GM19372 (cell line): ENCODE measurements around the gene ST3GAL6.

ENCODE experiments used
- ATAC-seq: cut with Tn5 transposase; IDR thresholded peaks from one replicate; pipeline ENCODE4 v1.9.1; 2021; ENCODE audit warnings: mild to moderate bottlenecking, low read depth, moderate library complexity; ENCODE audit not compliant: unreplicated experiment

ST3GAL6 gene

DNA sequence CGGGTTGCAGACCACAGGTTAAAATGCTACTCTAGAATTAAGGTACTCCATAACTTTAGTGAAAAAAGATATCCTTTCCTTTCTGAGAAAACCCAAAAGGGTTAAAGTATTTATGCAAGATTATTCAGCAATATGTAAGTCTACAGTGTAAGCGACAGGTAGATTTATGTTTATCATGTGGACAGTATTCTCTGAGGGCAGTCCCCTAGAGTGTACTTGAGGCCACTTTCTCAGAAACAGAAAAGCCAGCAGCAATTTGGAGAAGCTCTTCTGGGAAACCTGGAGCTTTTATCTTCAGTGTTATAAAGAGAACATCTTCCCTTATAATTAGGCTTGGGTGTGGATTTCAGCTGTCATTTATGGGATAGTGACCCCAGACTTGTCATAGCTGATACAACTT is 8.9 kb downstream of the ST3GAL6 start:
- no peak for ATAC-seq

DNA sequence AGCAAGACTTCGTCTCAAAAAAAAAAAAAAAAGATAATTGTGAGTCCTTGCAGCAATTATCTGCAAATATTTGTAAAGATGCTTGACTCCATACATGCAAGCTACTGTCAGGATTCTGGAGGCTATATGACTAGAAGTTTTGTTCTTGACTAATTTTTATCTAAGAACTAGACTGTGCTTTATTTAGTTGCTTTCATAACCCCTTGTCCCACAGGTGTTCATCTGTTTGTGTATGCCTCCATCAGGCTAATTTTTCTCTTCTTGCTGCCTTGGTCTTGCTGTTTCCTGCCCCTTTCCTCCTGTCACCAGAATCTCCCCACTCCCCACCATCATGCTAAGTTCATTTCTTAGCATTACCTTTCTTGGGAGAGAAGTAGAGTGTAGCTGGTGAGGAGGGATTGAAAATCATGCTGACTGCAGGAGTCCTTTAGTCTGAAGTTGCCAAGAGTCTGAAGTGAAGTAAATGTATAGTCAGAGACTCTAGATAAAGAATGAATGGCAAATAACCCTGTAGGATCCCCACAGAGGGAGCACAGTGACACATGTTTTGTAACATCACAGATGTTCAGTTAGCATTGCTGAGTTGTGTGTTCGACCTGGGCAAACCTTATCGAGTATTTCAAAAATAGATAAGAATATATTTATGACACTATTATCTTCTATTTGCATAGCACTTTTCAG is 12.5 kb downstream of the ST3GAL6 start:
- no peak for ATAC-seq

DNA sequence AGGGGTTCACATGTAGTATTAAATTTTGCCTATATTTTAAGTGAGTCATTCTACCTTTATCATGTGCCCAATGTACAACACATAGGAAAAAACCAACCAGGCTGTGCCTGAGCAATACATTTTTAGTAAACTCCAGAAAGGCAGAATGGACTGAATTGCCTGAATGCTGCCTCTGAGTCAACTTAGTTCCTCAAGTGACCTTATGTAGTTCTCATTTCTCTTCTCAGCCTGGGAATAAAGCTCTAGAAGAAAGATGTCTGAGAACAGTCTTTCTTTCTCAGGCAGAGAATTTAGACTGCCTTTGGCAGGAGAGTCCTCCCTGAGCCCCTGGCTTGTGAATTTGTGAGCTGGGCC is 13.0 kb downstream of the ST3GAL6 start:
- ATAC-seq = no peak

DNA sequence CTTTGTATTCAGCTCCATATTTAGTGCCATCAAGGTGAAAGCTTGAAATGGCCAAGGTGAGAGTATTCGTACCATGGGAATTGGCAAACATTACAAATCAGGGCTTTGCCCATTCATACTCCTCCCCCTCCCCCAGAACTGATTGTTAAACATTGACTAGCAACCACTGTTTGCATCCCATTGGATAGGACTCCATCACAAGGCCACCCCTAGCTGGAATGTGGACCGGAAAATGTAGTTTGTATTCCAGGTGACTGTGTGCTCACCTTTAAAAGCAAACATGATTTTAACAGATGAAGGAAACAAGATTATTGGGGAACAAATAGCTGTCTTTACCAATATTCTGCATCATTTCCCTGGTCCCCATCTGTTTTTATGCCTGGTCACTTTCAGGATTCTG is 14.1 kb downstream of the ST3GAL6 start:
- no peak for ATAC-seq

DNA sequence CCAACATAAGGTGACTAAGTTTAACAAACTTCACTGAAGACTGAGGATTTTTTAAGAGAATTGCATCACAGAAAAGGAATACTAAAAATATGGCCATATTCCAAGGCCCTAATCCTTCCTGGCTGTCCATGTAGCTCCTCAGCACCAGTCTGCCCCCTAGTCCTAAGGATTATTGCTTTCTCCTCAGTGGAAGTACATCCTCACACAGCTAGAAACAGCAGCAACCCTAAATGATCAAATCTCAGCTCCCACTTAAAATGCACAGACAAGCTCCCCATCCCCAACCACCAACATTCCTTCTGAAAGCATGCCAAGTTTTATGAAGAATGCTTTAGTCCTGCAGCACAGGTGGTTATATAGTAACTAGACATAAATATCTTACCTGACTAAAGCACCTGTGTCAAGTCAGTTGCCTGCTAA is 14.7 kb downstream of the ST3GAL6 start:
- ATAC-seq = no peak

DNA sequence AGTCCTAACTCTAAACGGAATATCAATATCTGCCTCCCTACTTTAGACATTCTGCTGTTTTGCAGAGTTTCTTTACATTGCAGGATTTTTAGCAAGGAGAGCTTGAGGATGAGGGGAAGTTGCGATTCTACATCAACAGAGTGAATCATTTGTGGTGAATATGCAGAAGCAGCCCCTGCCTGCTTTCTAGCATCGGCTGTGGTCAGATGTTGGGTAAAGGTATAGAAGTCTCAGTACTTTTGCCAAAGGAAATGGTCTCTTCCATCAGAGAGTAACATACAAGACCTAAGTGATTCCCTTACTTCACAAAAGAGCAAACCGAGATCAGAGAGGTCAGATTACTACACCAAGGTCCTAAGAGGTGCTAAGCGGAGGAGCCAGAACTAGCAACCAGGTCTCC is 15.2 kb downstream of the ST3GAL6 start:
- ATAC-seq = no peak

DNA sequence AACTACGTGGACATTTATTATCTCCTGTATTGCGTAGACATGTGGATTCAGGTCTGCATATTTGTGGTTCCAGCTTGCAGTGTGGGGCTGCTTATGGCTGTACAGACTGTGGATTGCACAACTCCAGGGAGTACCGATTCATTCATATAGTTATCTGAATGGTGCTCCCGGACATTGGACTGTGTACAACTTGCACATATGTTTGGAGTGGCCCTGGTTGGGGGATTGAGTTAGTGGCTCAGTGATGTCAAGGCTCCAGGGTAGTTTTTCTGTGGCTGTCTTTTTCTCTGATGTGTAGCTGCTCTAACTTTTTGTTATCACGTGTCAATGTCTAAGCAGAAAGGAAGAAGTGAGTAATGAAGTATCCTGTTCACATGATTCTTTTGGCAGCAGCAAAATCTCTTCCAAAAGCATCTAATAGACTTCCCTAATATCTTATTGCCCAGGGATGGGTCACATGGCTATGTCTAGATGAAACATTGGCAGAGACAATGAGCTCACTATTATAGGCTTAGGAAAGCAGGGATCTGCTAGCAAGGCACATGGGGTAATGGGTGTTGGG is 15.8 kb downstream of the ST3GAL6 start:
- no peak for ATAC-seq

DNA sequence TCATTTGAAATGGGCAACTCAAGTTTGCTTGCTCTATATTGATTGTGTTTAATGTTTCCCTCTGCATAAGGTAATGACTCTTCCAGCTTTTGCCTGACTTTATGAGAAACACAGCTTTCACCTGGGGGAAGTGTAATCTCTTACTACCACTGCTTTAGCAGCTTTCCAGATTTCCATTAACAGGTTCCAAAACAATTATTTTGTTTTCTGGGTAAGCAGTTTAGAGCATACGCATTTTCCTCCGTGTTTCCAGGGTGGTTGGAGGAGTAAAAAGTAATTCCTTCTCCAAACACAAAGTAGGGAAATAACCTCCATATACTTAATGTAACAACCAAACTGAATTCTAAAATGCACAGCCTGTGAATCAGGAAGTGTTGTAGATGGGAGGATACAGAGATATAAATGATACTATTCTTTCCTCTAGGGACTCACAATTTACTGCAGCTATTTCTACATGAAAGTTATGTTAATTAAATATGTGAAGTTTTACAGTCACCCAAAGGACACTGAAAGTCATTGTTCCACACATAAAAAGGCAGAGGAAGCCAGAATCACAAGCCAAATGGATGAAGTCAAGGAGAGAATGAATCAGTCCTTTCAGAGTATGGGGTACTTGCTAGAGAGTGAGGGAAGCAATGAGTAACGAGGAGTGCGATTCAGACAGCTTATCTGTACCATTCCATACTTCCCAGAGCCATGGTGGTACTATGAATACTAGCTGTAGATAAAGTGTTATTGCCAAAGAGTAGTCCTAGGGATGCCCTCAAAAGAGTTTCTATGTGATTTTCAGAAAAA is 16.6 kb downstream of the ST3GAL6 start:
- no peak for ATAC-seq

DNA sequence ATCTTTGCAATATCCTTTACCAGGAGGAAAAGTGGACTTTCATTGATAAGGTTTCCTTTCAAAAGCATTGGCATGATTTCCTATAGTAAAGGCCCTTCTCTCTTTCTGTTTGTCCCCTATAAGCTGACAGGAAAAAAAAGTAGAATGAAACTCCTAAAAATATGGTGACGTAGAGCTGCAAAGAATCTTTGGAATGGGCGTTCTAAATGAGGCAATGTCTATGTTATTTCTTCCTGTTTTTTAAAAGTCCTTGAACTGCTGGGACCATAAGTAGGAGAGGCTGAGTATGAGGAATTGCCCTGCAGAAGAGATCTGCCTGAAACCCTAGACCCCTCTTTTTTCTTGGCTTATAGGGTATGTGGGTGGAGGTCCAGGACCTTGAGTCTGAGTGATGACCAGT is 17.2 kb downstream of the ST3GAL6 start:
- ATAC-seq = no peak

DNA sequence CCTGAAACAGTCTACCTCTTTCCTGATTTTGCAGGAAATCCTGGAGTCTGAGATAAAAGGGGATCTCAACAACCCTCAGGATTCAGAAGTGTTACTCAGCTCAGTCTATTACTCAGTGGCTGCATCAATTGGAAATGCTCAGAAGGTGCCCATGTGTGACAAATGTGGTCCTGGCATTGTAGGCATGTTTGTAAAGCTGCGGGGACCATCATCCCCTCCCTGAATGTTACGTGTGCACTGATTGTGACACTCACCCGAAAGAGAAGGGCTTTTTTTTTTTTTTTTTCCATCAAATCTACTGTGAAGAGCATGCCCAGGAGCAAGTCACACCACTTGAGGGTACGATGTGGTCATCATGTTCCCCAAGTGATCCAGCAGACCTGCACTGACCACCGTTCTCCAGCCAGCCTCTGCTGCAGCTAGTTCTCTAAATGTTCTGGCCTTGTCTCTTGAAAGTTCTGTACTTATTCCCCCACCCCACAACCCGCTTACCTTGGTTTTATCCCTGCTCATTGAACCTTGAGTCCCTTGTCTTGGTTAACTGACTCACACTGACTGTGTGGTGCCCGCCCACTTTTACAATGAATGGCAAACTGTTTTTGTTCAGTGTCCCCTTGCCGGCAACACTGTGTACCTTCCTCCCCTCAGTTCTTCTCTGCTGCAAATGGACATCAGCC is 19.8 kb downstream of the ST3GAL6 start:
- no peak for ATAC-seq

DNA sequence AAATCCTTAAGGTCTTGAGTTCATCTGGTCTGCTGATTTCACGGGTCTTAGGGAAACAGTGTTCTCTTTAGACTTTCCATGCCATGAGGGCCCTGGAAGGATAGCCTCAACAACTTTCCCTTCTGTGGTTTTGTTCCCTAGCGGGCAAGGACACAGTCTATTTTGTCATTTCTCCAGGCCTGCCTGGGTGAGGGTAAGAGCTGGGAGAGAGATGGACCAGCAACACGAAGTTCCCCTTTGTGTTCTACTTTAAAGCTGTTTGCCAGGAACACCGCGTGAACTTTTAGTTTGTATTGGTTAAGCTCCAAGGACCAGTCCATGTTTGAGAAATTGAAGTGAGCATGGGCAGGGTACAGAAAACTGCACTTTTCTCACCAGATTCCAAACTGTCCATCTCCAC is 20.9 kb downstream of the ST3GAL6 start:
- no peak for ATAC-seq

DNA sequence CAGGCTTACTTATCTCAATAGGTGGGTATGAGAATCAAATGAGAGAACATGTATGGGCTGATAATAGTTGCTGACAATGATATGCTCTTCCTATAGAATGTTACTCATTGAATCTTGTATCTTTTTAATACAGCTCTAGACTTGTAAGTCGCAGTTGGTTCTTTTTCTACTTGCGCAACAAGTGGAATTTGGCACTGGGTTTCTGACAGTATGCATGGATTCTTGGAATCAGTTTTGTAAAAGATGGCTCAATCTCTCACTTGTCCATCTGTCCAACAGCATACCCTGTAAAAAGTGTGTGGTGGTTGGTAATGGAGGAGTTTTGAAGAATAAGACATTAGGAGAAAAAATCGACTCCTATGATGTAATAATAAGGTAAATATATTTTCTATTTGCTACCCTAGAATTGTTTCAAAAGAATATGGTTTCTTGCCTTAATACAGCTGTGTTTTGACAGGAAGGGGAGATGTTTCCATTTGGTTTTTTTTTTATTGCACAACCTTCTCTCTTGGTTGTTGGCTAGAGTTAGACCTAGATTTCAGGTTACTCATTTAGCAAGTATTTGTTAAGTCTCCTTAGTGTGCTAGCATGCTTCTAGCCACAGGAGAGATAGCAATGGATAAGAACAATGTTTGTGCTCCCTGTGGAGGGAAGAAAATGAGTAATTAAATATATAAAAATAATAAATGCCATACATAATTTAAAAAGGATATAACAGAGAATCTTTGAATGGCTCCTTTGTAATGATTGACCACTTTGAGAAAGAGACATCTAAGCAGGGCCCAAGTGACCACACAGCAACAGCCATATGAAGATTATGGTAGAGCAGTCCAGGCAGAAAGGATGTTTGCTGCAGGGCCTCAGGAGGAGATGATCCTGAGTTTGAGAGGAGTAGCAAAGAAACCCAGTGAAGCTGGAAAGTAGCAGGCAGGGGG is 21.8 kb downstream of the ST3GAL6 start:
- ATAC-seq = no peak

DNA sequence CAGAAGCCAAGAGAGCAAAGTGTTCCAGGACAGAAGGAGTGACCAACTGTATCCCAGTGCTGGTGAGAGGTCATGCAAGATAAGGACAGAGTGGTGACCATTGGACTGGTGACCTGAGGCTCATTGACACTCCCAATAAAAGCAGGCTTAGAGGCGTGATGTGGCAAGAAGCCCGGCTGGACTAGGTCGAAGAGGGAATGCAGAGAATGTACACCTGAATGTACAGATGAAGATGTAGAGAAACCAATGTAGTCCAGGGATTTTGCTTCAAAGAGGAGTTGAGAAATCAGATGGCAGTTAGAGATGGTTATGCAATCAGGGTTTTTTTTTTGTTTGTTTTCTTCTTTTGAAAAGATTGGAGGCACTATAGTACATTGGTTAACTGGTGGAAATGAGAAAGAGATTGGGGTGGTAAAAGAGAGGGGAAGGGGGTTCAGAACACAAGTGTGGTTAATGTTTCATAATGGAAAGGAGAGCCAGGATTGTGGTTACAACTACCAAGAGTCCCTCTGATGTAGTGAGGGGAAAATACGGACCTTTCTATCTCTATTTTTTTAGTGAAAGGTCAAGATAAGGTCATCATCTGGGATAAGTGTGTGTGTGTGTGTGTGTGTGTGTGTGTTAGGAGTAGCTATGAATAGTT is 23.3 kb downstream of the ST3GAL6 start:
- ATAC-seq = no peak

DNA sequence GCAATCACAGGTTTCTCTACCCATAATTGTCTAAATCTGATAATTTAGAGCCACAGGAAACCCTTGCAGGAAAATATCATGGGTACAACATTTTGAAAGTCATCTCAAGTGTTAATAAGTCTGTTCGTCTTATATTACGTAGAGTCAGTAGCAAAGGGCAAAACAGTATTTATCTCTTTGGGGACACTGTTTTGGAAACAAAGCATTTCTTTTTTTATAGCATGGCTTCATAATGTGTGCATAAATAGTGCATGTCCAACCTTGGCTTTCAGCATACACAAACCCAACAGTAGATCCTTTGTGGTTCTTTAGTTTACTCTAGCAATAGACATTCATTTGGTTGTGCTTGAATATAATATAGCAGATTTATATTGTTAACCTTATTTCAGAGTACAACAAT is 24.0 kb downstream of the ST3GAL6 start:
- no peak for ATAC-seq

DNA sequence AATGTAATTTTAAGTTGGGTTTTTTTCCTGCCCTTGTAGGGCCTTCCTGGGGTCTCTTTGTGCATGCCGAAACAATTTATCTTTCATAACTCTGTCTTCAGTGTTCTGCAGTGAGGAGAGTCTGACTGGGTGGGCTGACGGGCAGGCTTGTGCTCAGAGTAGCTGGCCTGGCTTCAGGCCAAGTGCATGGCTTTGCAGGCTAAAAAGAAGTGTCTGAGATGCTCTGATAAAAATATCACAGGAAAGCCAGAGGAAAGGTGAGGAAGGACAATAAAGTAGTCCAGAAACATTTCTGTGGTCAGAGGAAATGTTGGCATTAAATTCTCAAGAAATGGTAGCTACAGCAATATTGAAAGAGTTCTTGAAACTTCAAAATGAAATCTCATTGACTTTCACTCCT is 25.5 kb downstream of the ST3GAL6 start:
- no peak for ATAC-seq

DNA sequence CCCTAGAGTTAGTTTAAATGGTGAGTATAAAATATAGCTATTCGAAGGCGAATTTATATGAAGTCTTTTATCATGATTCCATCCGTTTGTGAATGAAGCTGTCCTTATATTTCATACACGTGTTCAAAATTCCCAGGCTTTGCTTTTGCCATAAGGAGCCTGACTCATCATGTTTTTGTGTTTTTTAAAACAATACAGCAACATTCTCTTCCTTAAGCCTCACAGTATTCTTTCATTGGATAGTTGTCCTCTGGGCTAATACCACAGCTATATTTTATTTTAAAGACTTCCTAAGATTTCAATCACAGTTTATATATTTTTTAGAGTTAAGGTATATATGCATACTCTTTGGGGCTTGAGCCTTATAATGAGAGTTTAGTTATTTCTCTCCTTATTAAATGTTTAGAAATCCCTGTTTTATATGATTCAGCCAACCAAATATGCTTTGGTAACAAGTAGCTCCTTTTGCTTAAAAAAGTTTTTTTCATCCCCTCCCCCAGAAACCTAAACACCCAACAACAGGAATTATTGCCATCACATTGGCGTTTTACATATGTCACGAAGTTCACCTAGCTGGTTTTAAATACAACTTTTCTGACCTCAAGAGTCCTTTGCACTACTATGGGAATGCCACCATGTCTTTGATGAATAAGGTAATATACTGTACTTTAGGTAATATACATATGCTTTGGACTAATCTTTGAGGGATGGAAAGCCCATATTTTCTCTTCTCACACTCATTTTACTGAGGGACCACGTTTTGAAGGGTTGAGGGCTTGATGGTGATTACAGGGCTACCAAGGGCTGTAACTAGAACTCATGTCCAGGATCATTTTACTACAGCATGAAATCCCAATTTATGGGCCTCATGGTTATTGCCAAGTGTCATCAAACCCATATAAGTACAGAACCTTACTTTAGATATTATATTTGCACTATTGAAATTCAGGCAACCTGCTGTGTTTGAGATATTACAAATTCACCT is 28.5 kb downstream of the ST3GAL6 start:
- no peak for ATAC-seq

DNA sequence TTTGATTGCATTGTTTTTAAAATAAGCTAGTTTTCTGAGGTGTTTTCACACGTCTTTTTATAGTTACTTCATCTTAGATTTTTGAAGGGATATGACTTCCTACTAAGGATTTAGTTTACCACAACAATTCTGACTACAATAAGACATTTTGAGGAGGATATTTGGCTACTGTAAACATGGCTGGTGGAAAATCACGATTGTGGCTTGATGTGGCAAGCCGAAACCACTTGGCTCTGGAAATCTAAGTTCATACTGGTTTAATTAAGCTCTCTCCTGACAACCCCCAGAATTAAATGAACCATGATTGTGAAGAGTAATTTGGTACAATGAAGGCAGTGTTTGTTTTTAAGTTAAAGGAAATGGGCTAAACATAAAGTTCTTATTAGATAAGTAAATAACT is 30.8 kb downstream of the ST3GAL6 start:
- ATAC-seq = no peak

DNA sequence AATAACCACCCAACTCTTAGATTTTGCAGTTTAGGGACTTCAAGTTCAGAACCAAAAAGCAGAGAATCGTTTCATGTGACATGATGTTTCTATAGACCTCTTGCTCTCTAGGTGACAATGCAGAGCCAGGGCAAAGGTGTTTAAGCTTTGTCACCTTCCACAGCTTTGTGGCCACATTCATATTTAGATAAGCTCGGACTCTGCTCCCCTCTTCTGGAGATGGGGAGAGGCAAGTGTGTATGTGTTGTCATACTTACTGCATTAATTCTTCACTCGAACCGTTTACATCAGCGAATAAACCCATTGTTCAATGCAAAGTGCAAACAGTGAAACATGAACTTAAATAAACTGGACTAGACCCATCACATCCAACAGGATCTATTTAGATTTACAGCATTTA is 33.2 kb downstream of the ST3GAL6 start:
- no peak for ATAC-seq

DNA sequence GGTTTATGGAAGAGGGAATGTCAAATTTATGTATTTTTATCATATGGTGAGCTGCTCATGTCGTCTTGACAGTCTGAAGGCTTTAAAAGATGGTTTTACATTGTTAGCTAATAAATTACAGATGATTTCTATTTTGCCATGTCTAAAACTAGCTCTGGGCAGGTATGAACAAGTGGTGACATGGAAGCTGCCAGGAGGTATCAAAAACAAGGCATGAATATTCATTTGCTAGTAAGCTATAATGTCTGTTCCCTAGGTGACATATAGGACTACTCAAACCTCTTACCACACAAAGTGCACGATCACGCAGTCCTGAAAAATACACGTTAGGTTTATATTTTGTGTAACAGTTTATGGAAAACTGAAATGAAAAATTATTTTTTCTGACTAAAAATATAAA is 34.8 kb downstream of the ST3GAL6 start:
- no peak for ATAC-seq
